Prostate gland (tissue), 2 donors: Measurements from ENCODE around the gene ARID5A. TPM values are rescaled to one million over a fixed set of nuclear protein-coding genes. Genes with fewer than 3 reads are reported as not detected.
"Not testable (repeated sequence)": the region's sequence is repeated elsewhere in the genome, so short reads cannot be mapped to it uniquely, and the experiment has no call there.

Experiments
- DNase-seq: peaks from one replicate; pipeline ENCODE4 v3.0.0-alpha.2; 2019; ENCODE audit warnings: low spot score
- H3K27ac ChIP-seq, 2 donors: fragments of 200-600 bp; sonication (generic); 2 replicates each; pipeline ENCODE4 v1.5.1; 2017 to 2019
- H3K27me3 ChIP-seq: fragments of 200-600 bp; sonication (generic); replicated peaks from 2 replicates; pipeline ENCODE4 v1.5.1; 2019; ENCODE audit not compliant: insufficient read depth
- H3K36me3 ChIP-seq, 2 donors: fragments of 200-600 bp; sonication (generic); 1 replicate in 1 of 2; 2 replicates in 1 of 2; pipeline versions ENCODE4 v1.5.1 to v1.8.1; 2017 to 2019
- H3K4me1 ChIP-seq: fragments of 200-600 bp; sonication (generic); replicated peaks from 2 replicates; pipeline ENCODE4 v1.5.1; 2019
- H3K4me3 ChIP-seq, 2 donors: fragments of 200-600 bp; sonication (generic); 2 replicates each; pipeline ENCODE4 v1.5.1; 2017 to 2019
- H3K9me3 ChIP-seq: fragments of 200-600 bp; sonication (generic); 2 replicates; pipeline ENCODE4 v1.5.1; 2017
- POLR2A ChIP-seq: fragments of 450-650 bp; IDR thresholded peaks from one replicate; pipeline ENCODE4 v1.6.1; 2016; ENCODE audit warnings: antibody characterized with exemption, mild to moderate bottlenecking
- POLR2AphosphoS5 ChIP-seq: sonication (generic); formaldehyde crosslinking; IDR thresholded peaks from one replicate; pipeline ENCODE4 v1.6.1; 2017; ENCODE audit warnings: antibody characterized with exemption
- WGBS: methylation state at CpG from one replicate; pipeline ENCODE4 v1.1.5; 2018; 5-methylcytosine and 5-hydroxymethylcytosine counted together
- intact Hi-C: fragments of 100-400 bp; cut with DNase I; formaldehyde crosslinking; loops from one replicate; pipeline ENCODE4 v1.14.2; 2022
- total RNA-seq, 2 donors: library from RNA; depleted of rRNA; stranded (reverse); fragments of >200 nt; gene quantifications; one replicate each; pipeline ENCODE4 v1.1.0, GENCODE V29; 2016
- TF ChIP-seq, protein P1 (sequence below), 4 experiments: fragments of 200-600 bp in 2 of 4; fragments of 450-650 bp in 2 of 4; sonication (generic) in 2 of 4; IDR thresholded peaks; 1 replicate in 3 of 4; 2 replicates in 1 of 4; pipeline ENCODE4 v1.5.1; 2016 to 2019; ENCODE audit warnings: antibody characterized with exemption in 4 of 4, mild to moderate bottlenecking in 2 of 4, moderate library complexity in 2 of 4

Gene ARID5A
- total RNA-seq, 2 donors from 2014 or later, result 23.0 to 54.6 TPM

GRCh38 chr2:96493072-96493471 lies 43.5 kb upstream of the ARID5A start:
- H3K4me3 ChIP-seq, result no peak overlapping the region
- TF ChIP-seq POLR2A (no peak), POLR2AphosphoS5 (no peak)
- TF ChIP-seq, protein P1, sequence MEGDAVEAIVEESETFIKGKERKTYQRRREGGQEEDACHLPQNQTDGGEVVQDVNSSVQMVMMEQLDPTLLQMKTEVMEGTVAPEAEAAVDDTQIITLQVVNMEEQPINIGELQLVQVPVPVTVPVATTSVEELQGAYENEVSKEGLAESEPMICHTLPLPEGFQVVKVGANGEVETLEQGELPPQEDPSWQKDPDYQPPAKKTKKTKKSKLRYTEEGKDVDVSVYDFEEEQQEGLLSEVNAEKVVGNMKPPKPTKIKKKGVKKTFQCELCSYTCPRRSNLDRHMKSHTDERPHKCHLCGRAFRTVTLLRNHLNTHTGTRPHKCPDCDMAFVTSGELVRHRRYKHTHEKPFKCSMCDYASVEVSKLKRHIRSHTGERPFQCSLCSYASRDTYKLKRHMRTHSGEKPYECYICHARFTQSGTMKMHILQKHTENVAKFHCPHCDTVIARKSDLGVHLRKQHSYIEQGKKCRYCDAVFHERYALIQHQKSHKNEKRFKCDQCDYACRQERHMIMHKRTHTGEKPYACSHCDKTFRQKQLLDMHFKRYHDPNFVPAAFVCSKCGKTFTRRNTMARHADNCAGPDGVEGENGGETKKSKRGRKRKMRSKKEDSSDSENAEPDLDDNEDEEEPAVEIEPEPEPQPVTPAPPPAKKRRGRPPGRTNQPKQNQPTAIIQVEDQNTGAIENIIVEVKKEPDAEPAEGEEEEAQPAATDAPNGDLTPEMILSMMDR (IDR thresholded peaks at IDR 0.05), result no peak
- no peak for DNase-seq
- no peaks in the 10 kb centered on the region for H3K9me3 ChIP-seq
- no peaks in the 10 kb centered on the region for H3K36me3 ChIP-seq
- intact Hi-C loops, result no loop called here
- no peak overlapping the region for H3K27ac ChIP-seq
- no peaks in the 10 kb centered on the region for H3K4me1 ChIP-seq
- H3K27me3 ChIP-seq, result no peaks in the 10 kb centered on the region
- 60% methylated on average over 5 of the region's 5 CpGs for WGBS

DNA sequence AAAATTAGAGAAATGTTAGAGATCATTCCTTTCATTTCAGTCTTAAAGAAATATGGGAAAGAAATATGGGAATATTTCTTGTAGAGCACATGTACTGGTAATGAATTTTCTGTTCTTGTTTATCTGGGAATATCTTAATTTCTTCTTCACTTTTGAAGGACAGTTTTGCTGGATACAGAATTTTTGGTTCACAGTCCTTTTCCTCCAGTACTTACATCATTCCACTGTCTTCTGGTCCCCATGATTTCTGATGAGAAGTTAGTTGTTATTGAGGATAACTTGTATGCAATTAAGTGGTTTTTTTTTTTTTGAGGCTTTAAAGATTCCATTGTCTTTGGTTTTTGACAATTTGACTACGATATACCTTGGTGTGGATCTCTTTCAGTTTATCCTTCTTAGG lies 42.4 kb upstream of the ARID5A start:
- intact Hi-C loops, result no loop called here
- TF ChIP-seq POLR2AphosphoS5 (no peak), POLR2A (no peak)
- TF ChIP-seq, protein P1 (IDR thresholded peaks at IDR 0.05), result no peak
- H3K36me3 ChIP-seq, result no peaks in the 10 kb centered on the region
- no peak for DNase-seq
- H3K4me3 ChIP-seq, result no peak overlapping the region
- H3K4me1 ChIP-seq, result no peaks in the 10 kb centered on the region
- H3K27ac ChIP-seq, result no peak overlapping the region
- 92% methylated on average over 1 of the region's 1 CpG for WGBS
- H3K9me3 ChIP-seq, result no peaks in the 10 kb centered on the region
- H3K27me3 ChIP-seq, result no peaks in the 10 kb centered on the region

DNA sequence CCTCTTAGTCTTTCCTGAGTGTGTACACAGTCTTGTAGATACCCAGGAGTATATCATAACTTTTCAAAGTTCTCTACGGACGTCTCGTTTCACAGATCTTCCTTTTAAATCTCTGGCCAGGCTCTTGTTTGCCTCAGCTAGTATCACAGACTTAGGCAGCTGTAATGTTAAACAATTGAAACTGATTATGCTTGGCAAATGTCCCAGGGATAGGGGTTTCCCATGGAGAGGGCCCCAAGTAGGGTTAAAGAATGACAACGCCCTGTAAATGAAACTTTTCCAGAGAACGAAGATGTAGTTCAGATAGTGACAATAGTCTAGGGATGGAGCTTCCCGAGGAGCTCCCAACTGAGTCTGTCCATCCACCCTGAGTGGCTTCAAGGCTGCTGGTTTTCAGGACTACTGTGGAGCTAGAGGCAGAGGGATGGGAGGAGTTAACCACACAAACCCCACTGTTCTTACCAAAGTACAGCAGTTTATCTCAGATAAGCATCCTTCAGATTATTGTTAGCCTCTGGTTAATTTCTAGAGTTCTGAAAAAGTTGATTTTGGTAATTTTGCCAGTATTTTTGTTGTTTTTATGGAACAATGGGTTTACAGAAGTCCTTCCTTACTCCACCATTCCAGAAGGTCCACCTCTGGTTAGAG lies 40.4 kb upstream of the ARID5A start:
- no peak overlapping the region for H3K27ac ChIP-seq
- no peaks in the 10 kb centered on the region for H3K4me1 ChIP-seq
- no peaks in the 10 kb centered on the region for H3K9me3 ChIP-seq
- no peak for DNase-seq
- TF ChIP-seq, protein P1 (IDR thresholded peaks at IDR 0.05), result no peak
- TF ChIP-seq POLR2A (no peak), POLR2AphosphoS5 (no peak)
- 54% methylated on average over 6 of the region's 6 CpGs for WGBS
- no peaks in the 10 kb centered on the region for H3K27me3 ChIP-seq
- intact Hi-C loops, result no loop called here
- H3K36me3 ChIP-seq, result no peaks in the 10 kb centered on the region
- no peak overlapping the region for H3K4me3 ChIP-seq

- Histone ChIP-seq H3K9me3 (no peaks in the 10 kb centered on the region), H3K27me3 (peaks cover 3% of the 10 kb centered on the region), H3K27ac (no peak overlapping the region), H3K4me1 (no peaks in the 10 kb centered on the region), H3K36me3 (no peaks in the 10 kb centered on the region), H3K4me3 (no peak overlapping the region)
- WGBS, result 75% methylated on average over 12 of the region's 12 CpGs
- TF ChIP-seq, protein P1 (IDR thresholded peaks at IDR 0.05), result no peak
- TF ChIP-seq POLR2AphosphoS5 (no peak), POLR2A (no peak)
- intact Hi-C loops, result no loop called here
- DNase-seq, result no peak
Measured at GRCh38 chr2:96498021-96498431, 38.5 kb upstream of the ARID5A start.

DNA sequence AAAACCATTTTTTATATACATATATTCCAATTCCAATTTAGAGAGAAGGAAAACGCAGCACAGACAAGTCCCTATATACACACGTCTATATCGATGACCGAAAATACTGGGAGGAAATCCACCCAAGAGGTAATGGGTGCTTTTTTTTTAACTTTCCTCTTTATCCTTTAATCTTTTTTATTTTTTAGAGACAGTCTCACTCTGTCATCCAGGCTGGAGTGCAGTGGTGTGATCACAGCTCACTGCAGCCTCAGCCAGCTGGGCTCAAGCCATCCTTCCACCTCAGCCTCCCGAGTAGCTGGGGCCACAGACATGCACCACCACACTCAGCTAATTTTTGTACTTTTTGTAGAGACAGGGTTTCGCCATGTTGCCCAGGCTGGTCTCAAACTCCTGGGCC lies 37.9 kb upstream of the ARID5A start:
- H3K4me1 ChIP-seq, intact Hi-C loops, H3K4me3 ChIP-seq, DNase-seq, H3K9me3 ChIP-seq, H3K27ac ChIP-seq, H3K36me3 ChIP-seq, H3K27me3 ChIP-seq: not testable (repeated sequence)
- 89% methylated on average over 6 of the region's 6 CpGs for WGBS
